Endothelial cell of umbilical vein (primary cell): ENCODE results near the gene CCN5. TPM values are rescaled to one million over a fixed set of nuclear protein-coding genes. Genes with fewer than 3 reads are reported as not detected.

Experiments used
- BruUV-seq: library from RNA; stranded (reverse); fragments of 400-500 nt; replicated peaks from 2 replicates; lab custom pipeline; 2021; lab: Mats Ljungman, UMichigan
- CTCF ChIA-PET: fragments of 300-600, 350-600 bp; sonication (Branson Sonifier 250); formaldehyde crosslinking; loops from one replicate; lab custom pipeline; 2021; ENCODE audit warnings: antibody characterized with exemption, inconsistent platforms; lab: Charles Lee
- POLR2A ChIA-PET: fragments of 300-600, 350-600 bp; sonication (Branson Sonifier 250); formaldehyde crosslinking; loops from one replicate; lab custom pipeline; 2021; ENCODE audit warnings: antibody characterized with exemption, inconsistent platforms; lab: Charles Lee
- DNase-seq: peaks from one replicate; pipeline ENCODE4 v3.0.0-alpha.2; 2011; ENCODE audit warnings: low read depth, low spot score
- FAIRE-seq: peaks from 2 replicates; lab custom pipeline; 2011; peaks lifted over from hg19 to GRCh38; lab: Jason Lieb, UNC
- H2AFZ ChIP-seq: 2 replicates; pipeline ENCODE4 v1.6.0; 2012; ENCODE audit warnings: low read depth, low read length, control low read depth, inconsistent platforms
- H3K27ac ChIP-seq: 2 replicates; pipeline ENCODE4 v1.5.1; 2011; ENCODE audit warnings: low read depth, mild to moderate bottlenecking, control low read depth, low read length, moderate library complexity; ENCODE audit not compliant: insufficient read depth
- H3K27me3 ChIP-seq, 2 experiments: 2 replicates each; pipeline versions ENCODE4 v1.6.0 to v1.6.1; 2011; ENCODE audit warnings: low read length in 2 of 2, mixed read lengths in 1 of 2; ENCODE audit not compliant: control insufficient read depth in 2 of 2, insufficient read depth in 2 of 2
- H3K36me3 ChIP-seq, 2 experiments: 2 replicates in 1 of 2; 3 replicates in 1 of 2; pipeline ENCODE4 v1.5.1; 2011; ENCODE audit warnings: low read length in 2 of 2, mild to moderate bottlenecking in 1 of 2, moderate library complexity in 1 of 2; ENCODE audit not compliant: control insufficient read depth in 2 of 2, insufficient read depth in 2 of 2; ENCODE audit errors: extremely low read depth in 1 of 2
- H3K4me1 ChIP-seq: 3 replicates; pipeline ENCODE4 v1.5.1; 2011; ENCODE audit warnings: mild to moderate bottlenecking, low read length; ENCODE audit not compliant: control insufficient read depth, insufficient read depth; ENCODE audit errors: extremely low read depth
- H3K4me2 ChIP-seq: 2 replicates; pipeline ENCODE4 v1.6.1; 2011; ENCODE audit warnings: low read length, control low read depth, mixed read lengths; ENCODE audit not compliant: insufficient read depth
- H3K4me3 ChIP-seq, 3 experiments: fragments of 200-600 bp in 1 of 3; sonication (generic), shearing (Covaris generic) in 1 of 3; replicated peaks in 1 of 3; 2 replicates each; pipeline ENCODE4 v1.5.1; 2011 to 2016; ENCODE audit warnings: control low read depth in 3 of 3, low read length in 3 of 3, mild to moderate bottlenecking in 2 of 3, inconsistent platforms in 1 of 3, low read depth in 1 of 3, moderate library complexity in 1 of 3; ENCODE audit not compliant: insufficient read depth in 1 of 3
- H3K79me2 ChIP-seq: 2 replicates; pipeline ENCODE4 v1.6.0; 2012; ENCODE audit warnings: low read length, inconsistent platforms; ENCODE audit not compliant: control insufficient read depth, insufficient read depth
- H3K9ac ChIP-seq: replicated peaks from 2 replicates; pipeline ENCODE3; 2011; ENCODE audit warnings: low read length, control low read depth; ENCODE audit not compliant: insufficient read depth; ENCODE audit errors: extremely low read depth
- H3K9me1 ChIP-seq: replicated peaks from 3 replicates; pipeline ENCODE4 v1.6.0; 2011; ENCODE audit warnings: mild to moderate bottlenecking, low read length; ENCODE audit not compliant: control insufficient read depth, insufficient read depth; ENCODE audit errors: extremely low read depth
- H3K9me3 ChIP-seq: replicated peaks from 2 replicates; pipeline ENCODE4 v1.5.1; 2012; ENCODE audit warnings: low read length, inconsistent platforms; ENCODE audit not compliant: control insufficient read depth, insufficient read depth
- H4K20me1 ChIP-seq: replicated peaks from 2 replicates; pipeline ENCODE3; 2011; ENCODE audit warnings: mild to moderate bottlenecking, low read length; ENCODE audit not compliant: control insufficient read depth, insufficient read depth; ENCODE audit errors: extremely low read depth
- EZH2 ChIP-seq: IDR thresholded peaks from 2 replicates; pipeline ENCODE4 v1.6.1; 2012; ENCODE audit warnings: borderline replicate concordance, low read depth, mild to moderate bottlenecking, moderate library complexity, low read length, inconsistent platforms; ENCODE audit not compliant: severe bottlenecking
- FOS ChIP-seq: IDR thresholded peaks from 2 replicates; pipeline ENCODE4 v1.6.1; 2011; ENCODE audit warnings: mild to moderate bottlenecking, low read length, moderate library complexity, borderline replicate concordance; ENCODE audit not compliant: insufficient read depth
- GATA2 ChIP-seq: IDR thresholded peaks from 2 replicates; pipeline ENCODE4 v1.7.0; 2011; ENCODE audit warnings: low read depth, mild to moderate bottlenecking, moderate library complexity, mixed read lengths, low read length; ENCODE audit not compliant: insufficient read length, insufficient read depth
- POLR2A ChIP-seq: IDR thresholded peaks from 2 replicates; pipeline ENCODE4 v1.6.1; 2012; ENCODE audit warnings: low read depth, mild to moderate bottlenecking, control low read depth, low read length
- dilution Hi-C: fragments of 300-500 bp; cut with MboI; formaldehyde crosslinking; loops from one replicate; pipeline ENCODE4 v1.15.0; 2019; ENCODE audit warnings: low sequenced_read_pairs; ENCODE audit not compliant: extremely low pct_ligation_motif_present
- intact Hi-C: fragments of 100-400 bp; cut with micrococcal nuclease; formaldehyde crosslinking; loops from one replicate; pipeline ENCODE4 v1.10.0; 2022
- polyA plus RNA-seq, 4 experiments: library from polyadenylated mRNA; depleted of rRNA in 3 of 4; stranded (reverse) in 3 of 4; unstranded in 1 of 4; fragments of >200 nt; gene quantifications; 2 replicates each; pipeline versions ENCODE4 v1.2.1 to v1.2.3, GENCODE V29; 2011 to 2012; ENCODE audit warnings: missing spikeins in 1 of 4
- total RNA-seq: library from RNA; stranded (reverse); gene quantifications from 2 replicates; pipeline ENCODE4 v1.2.3, GENCODE V29; 2021
- TF ChIP-seq, protein P1 (sequence below), 2 donors: IDR thresholded peaks; 1 replicate in 1 of 2; 2 replicates in 1 of 2; pipeline ENCODE4 v1.5.1; 2011; ENCODE audit warnings: low read length in 2 of 2, mild to moderate bottlenecking in 2 of 2, moderate library complexity in 2 of 2, control low read depth in 1 of 2, inconsistent platforms in 1 of 2, low read depth in 1 of 2; ENCODE audit not compliant: insufficient read depth in 1 of 2; ENCODE audit errors: extremely low read depth in 1 of 2

CCN5 gene
- total and polyA plus RNA-seq, 2 donors (not counting 3 experiments of a cell fraction or from before 2014, with no cell fraction given) = 0.03 TPM; not detected in 1

DNA sequence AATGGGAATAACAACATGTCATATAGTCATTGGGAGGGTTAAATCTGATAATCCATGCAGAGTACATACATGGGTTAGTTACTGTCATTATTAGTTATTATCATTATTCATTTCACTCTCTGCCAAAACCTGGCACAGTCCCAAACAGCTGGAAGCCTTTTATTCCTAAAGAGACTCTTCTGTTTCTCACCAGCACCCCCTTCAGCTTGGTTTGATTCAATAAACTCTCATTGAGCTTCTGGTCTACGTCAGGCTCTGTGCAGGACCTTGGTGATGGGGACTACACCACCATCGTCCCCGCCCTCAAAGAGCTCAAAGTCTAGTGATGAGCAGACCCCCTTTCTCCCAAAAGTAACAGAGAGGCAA is 32.8 kb downstream of the CCN5 start:
- no peak overlapping the region for H3K4me2 ChIP-seq

DNA sequence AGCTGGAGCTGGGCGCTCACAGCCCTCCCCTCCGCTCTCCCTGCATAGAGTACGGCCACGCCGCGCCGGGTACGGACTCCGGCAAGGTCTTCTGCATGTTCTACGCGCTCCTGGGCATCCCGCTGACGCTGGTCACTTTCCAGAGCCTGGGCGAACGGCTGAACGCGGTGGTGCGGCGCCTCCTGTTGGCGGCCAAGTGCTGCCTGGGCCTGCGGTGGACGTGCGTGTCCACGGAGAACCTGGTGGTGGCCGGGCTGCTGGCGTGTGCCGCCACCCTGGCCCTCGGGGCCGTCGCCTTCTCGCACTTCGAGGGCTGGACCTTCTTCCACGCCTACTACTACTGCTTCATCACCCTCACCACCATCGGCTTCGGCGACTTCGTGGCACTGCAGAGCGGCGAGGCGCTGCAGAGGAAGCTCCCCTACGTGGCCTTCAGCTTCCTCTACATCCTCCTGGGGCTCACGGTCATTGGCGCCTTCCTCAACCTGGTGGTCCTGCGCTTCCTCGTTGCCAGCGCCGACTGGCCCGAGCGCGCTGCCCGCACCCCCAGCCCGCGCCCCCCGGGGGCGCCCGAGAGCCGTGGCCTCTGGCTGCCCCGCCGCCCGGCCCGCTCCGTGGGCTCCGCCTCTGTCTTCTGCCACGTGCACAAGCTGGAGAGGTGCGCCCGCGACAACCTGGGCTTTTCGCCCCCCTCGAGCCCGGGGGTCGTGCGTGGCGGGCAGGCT is 35.1 kb downstream of the CCN5 start:
- Histone ChIP-seq H3K4me2 (no peak overlapping the region), H4K20me1 (no peaks in the 10 kb centered on the region), H3K27me3 (peaks cover 5 to 15% of the 10 kb centered on the region in 2 experiments), H3K9me3 (no peaks in the 10 kb centered on the region), H3K27ac (no peak overlapping the region), H3K79me2 (no peaks in the 10 kb centered on the region), H3K9me1 (no peaks in the 10 kb centered on the region), H2AFZ (no peak overlapping the region), H3K4me3 (no peak overlapping the region), H3K9ac (no peak overlapping the region), H3K4me1 (peaks cover 4% of the 10 kb centered on the region), H3K36me3 (no peaks in the 10 kb centered on the region)
- no TSS peak for BruUV-seq
- ChIA-PET CTCF (interaction anchor here (5.0 kb wide), 1 partner anchor 118 kb away, joined by 106 read pairs; no protein-coding TSS in a partner anchor), POLR2A (no interaction called here)
- intact Hi-C loops (no loop called here), dilution Hi-C loops (no loop called here)
- FAIRE-seq = no peak
- no peak for DNase-seq
- TF ChIP-seq EZH2 (peak; percentile 46), POLR2A (no peak)
- TF ChIP-seq, protein P1, sequence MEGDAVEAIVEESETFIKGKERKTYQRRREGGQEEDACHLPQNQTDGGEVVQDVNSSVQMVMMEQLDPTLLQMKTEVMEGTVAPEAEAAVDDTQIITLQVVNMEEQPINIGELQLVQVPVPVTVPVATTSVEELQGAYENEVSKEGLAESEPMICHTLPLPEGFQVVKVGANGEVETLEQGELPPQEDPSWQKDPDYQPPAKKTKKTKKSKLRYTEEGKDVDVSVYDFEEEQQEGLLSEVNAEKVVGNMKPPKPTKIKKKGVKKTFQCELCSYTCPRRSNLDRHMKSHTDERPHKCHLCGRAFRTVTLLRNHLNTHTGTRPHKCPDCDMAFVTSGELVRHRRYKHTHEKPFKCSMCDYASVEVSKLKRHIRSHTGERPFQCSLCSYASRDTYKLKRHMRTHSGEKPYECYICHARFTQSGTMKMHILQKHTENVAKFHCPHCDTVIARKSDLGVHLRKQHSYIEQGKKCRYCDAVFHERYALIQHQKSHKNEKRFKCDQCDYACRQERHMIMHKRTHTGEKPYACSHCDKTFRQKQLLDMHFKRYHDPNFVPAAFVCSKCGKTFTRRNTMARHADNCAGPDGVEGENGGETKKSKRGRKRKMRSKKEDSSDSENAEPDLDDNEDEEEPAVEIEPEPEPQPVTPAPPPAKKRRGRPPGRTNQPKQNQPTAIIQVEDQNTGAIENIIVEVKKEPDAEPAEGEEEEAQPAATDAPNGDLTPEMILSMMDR (IDR thresholded peaks at IDR 0.05; ENCODE audit: extremely low read depth in 1 of 2, insufficient read depth in 1 of 2, low read depth in 1 of 2, low read length in 2 of 2) = peak in 1 of 2 donors; percentile 30

More for the DNA sequence above, 32.8 kb downstream of the CCN5 start:
- FAIRE-seq = no peak
- Histone ChIP-seq H3K4me3 (no peak overlapping the region), H3K27ac (no peak overlapping the region), H3K27me3 (peaks cover 7 to 15% of the 10 kb centered on the region in 2 experiments), H3K9me1 (no peaks in the 10 kb centered on the region), H3K9ac (no peak overlapping the region), H3K9me3 (no peaks in the 10 kb centered on the region), H3K4me1 (peaks cover 4% of the 10 kb centered on the region), H3K79me2 (no peaks in the 10 kb centered on the region), H2AFZ (no peak overlapping the region), H3K36me3 (no peaks in the 10 kb centered on the region), H4K20me1 (no peaks in the 10 kb centered on the region)
- TF ChIP-seq FOS (no peak), GATA2 (no peak)
- dilution Hi-C loops (no loop called here), intact Hi-C loops (loop anchor here (5.0 kb wide), 2 partner anchors 349 to 361 kb away; no protein-coding TSS in a partner anchor)
- no peak for DNase-seq
- ChIA-PET CTCF (interaction anchor here (0.7 to 5.0 kb wide), 18 partner anchors 8 to 546 kb away, joined by 3 to 106 read pairs (median 6); no protein-coding TSS in a partner anchor), POLR2A (no interaction called here)
- no TSS peak for BruUV-seq
